ENCODE measurements around the gene ACOX1.

The ACOX1 gene

GRCh38 chr17:76007850-76008165 is 28.8 kb upstream of the ACOX1 start:
- no peak overlapping the region for H3K27ac ChIP-seq
- no peaks in the 10 kb centered on the region for H3K79me2 ChIP-seq (ENCODE audit: insufficient read depth, low read depth)
- no peak overlapping the region for H3K4me3 ChIP-seq (IDR thresholded peaks at IDR 0.05; ENCODE audit: insufficient read depth, low read depth, low read length)
- H2AFZ ChIP-seq (ENCODE audit: low read depth): no peak overlapping the region
- H4K20me1 ChIP-seq (ENCODE audit: insufficient read depth): no peaks in the 10 kb centered on the region
- H3K27me3 ChIP-seq (ENCODE audit: insufficient read depth, low read depth): peaks cover 18% of the 10 kb centered on the region; the same call in 1 of the 2 replicates
- H3K4me1 ChIP-seq (ENCODE audit: low read depth, poor library complexity, severe bottlenecking): peaks cover 7% of the 10 kb centered on the region
- H3K36me3 ChIP-seq (ENCODE audit: insufficient read depth): no peaks in the 10 kb centered on the region
- TF ChIP-seq CTCF (conservative IDR thresholded peaks at IDR 0.05; ENCODE audit: low read depth, low read length): no peak
- H3K4me2 ChIP-seq: no peak overlapping the region
- H3K9ac ChIP-seq: no peak overlapping the region

DNA sequence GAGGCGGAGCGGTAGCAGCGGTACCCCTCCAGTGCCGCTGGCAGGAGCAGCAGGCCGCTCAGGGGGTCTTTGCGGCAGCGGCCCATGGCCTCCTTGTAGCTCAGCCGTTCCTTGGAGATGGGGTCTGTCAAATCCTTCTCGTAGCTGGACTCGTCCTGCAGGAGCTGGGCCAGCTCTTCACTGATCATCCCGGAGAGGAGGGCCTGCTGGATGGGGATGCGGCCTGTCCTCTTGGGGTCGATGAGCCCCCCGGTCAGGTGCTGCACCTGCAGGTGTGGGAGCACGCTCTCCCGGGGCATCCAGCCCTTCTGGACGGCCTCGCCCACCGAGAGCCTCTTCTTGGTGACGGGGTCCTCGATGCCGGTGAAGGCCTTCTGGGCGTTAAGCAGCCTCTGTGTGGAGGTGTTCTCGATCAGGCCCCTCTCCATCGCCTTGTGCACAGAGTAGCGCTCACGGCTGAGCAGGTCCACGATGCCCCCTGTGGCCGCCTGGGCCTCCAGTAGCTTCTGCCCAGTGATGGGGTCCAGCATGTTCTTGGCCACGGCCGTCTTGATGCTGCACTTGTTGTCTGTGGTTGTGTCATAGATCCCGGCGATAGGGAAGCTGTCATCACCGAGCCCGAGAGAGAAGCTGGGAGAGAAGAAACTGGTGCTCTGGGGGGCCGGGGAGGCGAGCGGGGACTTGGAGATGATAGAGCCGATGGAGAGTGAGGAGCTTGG is 28.3 kb upstream of the ACOX1 start:
- Histone ChIP-seq H4K20me1 (ENCODE audit: insufficient read depth) (no peaks in the 10 kb centered on the region), H3K4me2 (no peak overlapping the region), H3K27ac (no peak overlapping the region), H3K9ac (no peak overlapping the region), H3K4me3 (IDR thresholded peaks at IDR 0.05; ENCODE audit: insufficient read depth, low read depth, low read length) (no peak overlapping the region), H3K4me1 (ENCODE audit: low read depth, poor library complexity, severe bottlenecking) (peaks cover 7% of the 10 kb centered on the region), H3K36me3 (ENCODE audit: insufficient read depth) (no peaks in the 10 kb centered on the region), H2AFZ (ENCODE audit: low read depth) (no peak overlapping the region), H3K27me3 (ENCODE audit: insufficient read depth, low read depth) (peaks cover 18% of the 10 kb centered on the region; the same call in 1 of the 2 replicates), H3K79me2 (ENCODE audit: insufficient read depth, low read depth) (no peaks in the 10 kb centered on the region)
- no peak for TF ChIP-seq CTCF (conservative IDR thresholded peaks at IDR 0.05; ENCODE audit: low read depth, low read length)

GRCh38 chr17:76005263-76006149 is 26.5 kb upstream of the ACOX1 start:
- peaks cover 8% of the 10 kb centered on the region for H3K4me1 ChIP-seq (ENCODE audit: low read depth, poor library complexity, severe bottlenecking)
- H4K20me1 ChIP-seq (ENCODE audit: insufficient read depth): no peaks in the 10 kb centered on the region
- H3K4me3 ChIP-seq (IDR thresholded peaks at IDR 0.05; ENCODE audit: insufficient read depth, low read depth, low read length): no peak overlapping the region
- peaks cover 15% of the 10 kb centered on the region; the same call in 1 of the 2 replicates for H3K27me3 ChIP-seq (ENCODE audit: insufficient read depth, low read depth)
- no peak overlapping the region for H3K27ac ChIP-seq
- no peak overlapping the region for H3K4me2 ChIP-seq
- H3K9ac ChIP-seq: no peak overlapping the region
- no peaks in the 10 kb centered on the region for H3K79me2 ChIP-seq (ENCODE audit: insufficient read depth, low read depth)
- H2AFZ ChIP-seq (ENCODE audit: low read depth): no peak overlapping the region
- no peaks in the 10 kb centered on the region for H3K36me3 ChIP-seq (ENCODE audit: insufficient read depth)
- TF ChIP-seq CTCF (conservative IDR thresholded peaks at IDR 0.05; ENCODE audit: low read depth, low read length): peak; percentile 98

DNA sequence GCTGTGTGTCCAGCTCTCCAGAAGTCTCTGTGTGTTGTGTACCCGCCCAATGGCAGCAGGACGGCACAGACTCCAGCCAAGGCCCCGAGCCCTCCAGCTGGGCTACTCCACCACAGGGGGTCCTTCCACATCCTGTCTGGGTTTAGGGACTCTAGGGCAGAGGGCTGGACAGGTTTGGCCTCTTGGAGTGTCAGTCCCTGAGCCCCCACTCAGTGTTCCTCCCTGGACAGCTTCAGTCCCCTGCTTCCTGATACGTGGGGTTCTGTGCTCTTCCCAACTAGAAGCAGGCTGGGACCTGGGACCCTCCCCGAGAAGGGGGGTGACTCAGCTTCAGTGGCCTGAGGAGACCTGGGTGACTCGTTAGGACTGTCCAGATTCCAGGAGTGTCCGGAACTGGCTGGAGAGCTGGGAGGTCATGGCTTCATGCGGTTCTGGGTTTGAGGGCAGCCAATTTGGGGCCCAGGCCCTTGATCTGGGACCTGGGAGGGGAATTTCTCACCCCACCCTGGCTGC is 25.8 kb upstream of the ACOX1 start:
- no peak overlapping the region for H3K9ac ChIP-seq
- H3K27ac ChIP-seq: no peak overlapping the region
- H4K20me1 ChIP-seq (ENCODE audit: insufficient read depth): no peaks in the 10 kb centered on the region
- H3K4me1 ChIP-seq (ENCODE audit: low read depth, poor library complexity, severe bottlenecking): peaks cover 15% of the 10 kb centered on the region
- no peak overlapping the region for H3K4me3 ChIP-seq (IDR thresholded peaks at IDR 0.05; ENCODE audit: insufficient read depth, low read depth, low read length)
- H3K27me3 ChIP-seq (ENCODE audit: insufficient read depth, low read depth): peaks cover 8% of the 10 kb centered on the region; the same call in 1 of the 2 replicates
- no peak for TF ChIP-seq CTCF (conservative IDR thresholded peaks at IDR 0.05; ENCODE audit: low read depth, low read length)
- no peak overlapping the region for H2AFZ ChIP-seq (ENCODE audit: low read depth)
- H3K36me3 ChIP-seq (ENCODE audit: insufficient read depth): no peaks in the 10 kb centered on the region
- H3K4me2 ChIP-seq: no peak overlapping the region
- H3K79me2 ChIP-seq (ENCODE audit: insufficient read depth, low read depth): no peaks in the 10 kb centered on the region
